HG03460 (cell line): Measurements from ENCODE around the gene RPH3AL.
"Not testable (repeated sequence)": the region's sequence is repeated elsewhere in the genome, so short reads cannot be mapped to it uniquely, and the experiment has no call there.

ENCODE experiments used
- ATAC-seq: cut with Tn5 transposase; IDR thresholded peaks from one replicate; pipeline ENCODE4 v1.9.1; 2021; ENCODE audit not compliant: unreplicated experiment

Gene RPH3AL

GRCh38 chr17:185445-186138 is 167.0 kb downstream of the RPH3AL start:
- no peak for ATAC-seq

GRCh38 chr17:183021-183420 is 169.6 kb downstream of the RPH3AL start:
- ATAC-seq: no peak

GRCh38 chr17:182050-182751 is 170.4 kb downstream of the RPH3AL start:
- ATAC-seq: no peak

- ATAC-seq: no peak
Measured at GRCh38 chr17:181245-182049, 171.2 kb downstream of the RPH3AL start, which contains the start of gene DOC2B. Gene DOC2B, minus strand, starts transcription at chr17:181650. Its CDS starts 171 bp downstream, at chr17:181479.

GRCh38 chr17:180381-181244 is 172.0 kb downstream of the RPH3AL start:
- no peak for ATAC-seq

GRCh38 chr17:179781-180380 is 172.7 kb downstream of the RPH3AL start:
- no peak for ATAC-seq

GRCh38 chr17:179066-179432 is 173.6 kb downstream of the RPH3AL start:
- no peak for ATAC-seq

GRCh38 chr17:178292-179065 is 174.1 kb downstream of the RPH3AL start:
- no peak for ATAC-seq

GRCh38 chr17:177762-178161 is 174.8 kb downstream of the RPH3AL start:
- no peak for ATAC-seq

GRCh38 chr17:177155-177554 is 175.5 kb downstream of the RPH3AL start:
- ATAC-seq: no peak

GRCh38 chr17:173166-173911 is 179.3 kb downstream of the RPH3AL start:
- no peak for ATAC-seq

GRCh38 chr17:172401-172800 is 180.2 kb downstream of the RPH3AL start:
- ATAC-seq: no peak

GRCh38 chr17:171871-172270 is 180.7 kb downstream of the RPH3AL start:
- no peak for ATAC-seq

- ATAC-seq: no peak
Measured at GRCh38 chr17:170130-170670, 182.4 kb downstream of the RPH3AL start.

GRCh38 chr17:168614-169013 is 184.0 kb downstream of the RPH3AL start:
- ATAC-seq: not testable (repeated sequence)

- no peak for ATAC-seq
Measured at GRCh38 chr17:165939-166338, 186.7 kb downstream of the RPH3AL start.

GRCh38 chr17:164303-165235 is 188.0 kb downstream of the RPH3AL start:
- no peak for ATAC-seq
